CD4-positive, alpha-beta T cell (primary cell): ENCODE results near the gene SMOC1. TPM values are rescaled to one million over a fixed set of nuclear protein-coding genes. Genes with fewer than 3 reads are reported as not detected.

ENCODE experiments used
- ATAC-seq: fragments of 200-7000 bp; cut with Tn5 transposase; one replicate; pipeline ENCODE4 v1.10.0; 2022; ENCODE audit warnings: mild to moderate bottlenecking; ENCODE audit not compliant: poor library complexity
- CTCF ChIA-PET: fragments of 350-600 bp; sonication (Branson Sonifier 250); formaldehyde crosslinking; loops from one replicate; lab custom pipeline; 2021; ENCODE audit warnings: antibody characterized with exemption, inconsistent platforms; lab: Charles Lee
- POLR2A ChIA-PET: fragments of 350-600 bp; sonication (Branson Sonifier 250); formaldehyde crosslinking; loops from one replicate; lab custom pipeline; 2021; ENCODE audit warnings: antibody characterized with exemption, inconsistent platforms; lab: Charles Lee
- DNase-seq, 14 experiments: peaks; one replicate each; pipeline ENCODE4 v3.0.0-alpha.2; 2013 to 2020; ENCODE audit warnings: mixed read lengths in 2 of 14
- H3K27ac ChIP-seq, 2 donors: one replicate each; pipeline versions ENCODE4 v1.5.1 to v1.7.0; 2013; ENCODE audit warnings: low read length in 2 of 2, low read depth in 1 of 2, mild to moderate bottlenecking in 1 of 2
- H3K27me3 ChIP-seq, 2 experiments: 1 replicate in 1 of 2; 2 replicates in 1 of 2; pipeline versions ENCODE4 v1.6.1 to v1.7.0; 2013; ENCODE audit warnings: low read length in 2 of 2, control low read depth in 1 of 2, mild to moderate bottlenecking in 1 of 2, moderate library complexity in 1 of 2; ENCODE audit not compliant: insufficient read depth in 2 of 2, control insufficient read depth in 1 of 2
- H3K36me3 ChIP-seq: one replicate; pipeline ENCODE4 v1.6.1; 2013; ENCODE audit warnings: low read length, control low read depth; ENCODE audit not compliant: insufficient read depth
- H3K4me1 ChIP-seq: one replicate; pipeline ENCODE4 v1.6.1; 2013; ENCODE audit warnings: low read length, control low read depth; ENCODE audit not compliant: insufficient read depth
- H3K4me3 ChIP-seq: one replicate; pipeline ENCODE4 v1.5.1; 2013; ENCODE audit warnings: mild to moderate bottlenecking, low read length, moderate library complexity
- H3K9me3 ChIP-seq, 2 experiments: 1 replicate in 1 of 2; 2 replicates in 1 of 2; pipeline versions ENCODE4 v1.6.1 to v1.7.0; 2013; ENCODE audit warnings: low read length in 2 of 2, mild to moderate bottlenecking in 2 of 2, control low read depth in 1 of 2, moderate library complexity in 1 of 2; ENCODE audit not compliant: control insufficient read depth in 1 of 2, insufficient read depth in 1 of 2
- H3K27ac Mint-ChIP-seq: one replicate; pipeline ENCODE4 v1.8.0; 2020; ENCODE audit warnings: mixed read lengths
- H3K27me3 Mint-ChIP-seq: one replicate; pipeline ENCODE4 v1.8.0; 2021; ENCODE audit warnings: mixed read lengths
- H3K36me3 Mint-ChIP-seq: one replicate; pipeline ENCODE4 v1.8.0; 2021; ENCODE audit warnings: low read depth, mixed read lengths
- H3K4me1 Mint-ChIP-seq: one replicate; pipeline ENCODE4 v1.8.0; 2021; ENCODE audit warnings: low read depth, mixed read lengths
- H3K4me3 Mint-ChIP-seq: one replicate; pipeline ENCODE4 v1.8.0; 2020; ENCODE audit warnings: mild to moderate bottlenecking, mixed read lengths
- H3K9me3 Mint-ChIP-seq: one replicate; pipeline ENCODE4 v1.8.0; 2020; ENCODE audit warnings: mixed read lengths
- CTCF ChIP-seq: fragments of 200-600 bp; IDR thresholded peaks from one replicate; pipeline ENCODE4 v1.8.0; 2022; ENCODE audit warnings: antibody characterized with exemption, mild to moderate bottlenecking
- intact Hi-C, 2 experiments: fragments of 100-400 bp; cut with DNase I in 1 of 2; cut with micrococcal nuclease in 1 of 2; formaldehyde crosslinking; loops; one replicate each; pipeline versions ENCODE4 v1.15.1 to v1.9.0; 2023 to 2025; cut with DNase I, micrococcal nuclease
- total RNA-seq, 174 experiments: library from RNA in 2 of 174; stranded (reverse) in 2 of 174; gene quantifications; one replicate each; pipeline ENCODE4 v1.2.3 and lab custom pipeline; 2021 to 2026

SMOC1 gene
- total RNA-seq, 2 experiments from 2014 or later, result not detected

GRCh38 chr14:70080076-70080475 lies 200.9 kb downstream of the SMOC1 start:
- Histone ChIP-seq H3K36me3 (no peaks in the 10 kb centered on the region), H3K4me3 (no peak overlapping the region), H3K9me3 (no peaks in the 10 kb centered on the region), H3K27me3 (peaks cover 2 to 5% of the 10 kb centered on the region in 2 experiments), H3K27ac (no peak overlapping the region), H3K4me1 (no peaks in the 10 kb centered on the region)
- Mint-ChIP-seq H3K36me3 (no peaks in the 10 kb centered on the region), H3K4me3 (no peak overlapping the region), H3K4me1 (no peaks in the 10 kb centered on the region), H3K27me3 (peaks cover 73% of the 10 kb centered on the region), H3K27ac (no peak overlapping the region), H3K9me3 (no peaks in the 10 kb centered on the region)
- DNase-seq (no peak), ATAC-seq (no peak)
- intact Hi-C loops, result no loop called here
- CTCF ChIA-PET, result no interaction called here
- POLR2A ChIA-PET, result no interaction called here
- TF ChIP-seq CTCF, result no peak

Other genes starting within 250 kb of the SMOC1 start
- 1,000 to 10,000 TPM; 1,437 to 1,479 TPM for gene SRSF5, start 112.3 kb upstream of the SMOC1 start, total RNA-seq
- not detected for gene SLC10A1, start 82.2 kb upstream of the SMOC1 start, total RNA-seq